GM18951 (cell line): Measurements from ENCODE around the gene PANK2.

Experiments
- POLR2A ChIP-seq: IDR thresholded peaks from 4 replicates; pipeline ENCODE4 v1.6.1; 2011; ENCODE audit warnings: mild to moderate bottlenecking; ENCODE audit not compliant: insufficient read length, insufficient read depth; ENCODE audit errors: extremely low read depth
- in situ Hi-C: fragments of 300-500 bp; cut with MboI; formaldehyde crosslinking; loops from one replicate; pipeline ENCODE4 v1.12.0; 2022; ENCODE audit warnings: low sequenced_read_pairs, mixed read lengths, inconsistent platforms; ENCODE audit not compliant: unreplicated experiment

PANK2 gene

GRCh38 chr20:3919352-3919751, 30.2 kb downstream of the PANK2 start:
- TF ChIP-seq POLR2A, result no peak
- in situ Hi-C loops, result no loop called here

DNA sequence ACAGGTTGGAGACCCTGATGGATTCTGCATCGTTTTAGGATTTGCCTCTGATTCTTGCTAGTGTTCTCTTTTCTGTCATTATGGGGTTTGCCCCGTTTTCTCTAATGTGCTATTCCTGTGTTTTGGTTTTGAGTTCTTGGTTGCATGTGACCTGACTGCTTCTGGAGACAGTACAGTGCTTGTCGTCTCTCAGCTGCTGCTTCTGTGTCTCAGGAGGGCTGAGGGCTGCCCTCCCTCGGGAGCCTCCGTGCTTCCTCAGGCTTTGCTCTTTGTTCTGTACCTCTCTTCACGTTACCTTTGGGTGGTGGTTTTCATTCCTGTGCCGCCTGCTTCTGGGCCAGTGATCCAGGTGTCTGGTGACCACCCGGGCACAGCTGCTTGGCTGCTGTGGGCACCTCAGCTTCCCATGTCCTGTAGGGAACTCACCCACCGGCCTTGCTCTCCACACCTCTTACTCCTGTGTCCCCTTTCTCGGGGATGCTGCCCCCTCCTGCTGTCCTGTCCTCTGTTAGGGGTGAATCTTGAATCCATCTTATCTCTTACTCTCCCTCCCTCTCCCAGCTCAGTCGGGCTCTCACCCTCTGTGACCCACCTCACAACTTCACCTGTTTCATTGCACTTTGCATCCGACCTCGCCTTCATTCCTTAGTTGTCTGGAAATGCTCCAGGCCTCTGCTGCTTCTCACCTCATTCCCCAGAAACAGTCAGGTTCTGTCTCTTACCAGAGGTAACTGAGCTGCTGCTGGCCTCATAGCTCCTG, 33.2 kb downstream of the PANK2 start:
- no peak for TF ChIP-seq POLR2A
- in situ Hi-C loops, result no loop called here

- TF ChIP-seq POLR2A, result no peak
- in situ Hi-C loops, result no loop called here
Measured at GRCh38 chr20:3922983-3923339, 33.8 kb downstream of the PANK2 start.

DNA sequence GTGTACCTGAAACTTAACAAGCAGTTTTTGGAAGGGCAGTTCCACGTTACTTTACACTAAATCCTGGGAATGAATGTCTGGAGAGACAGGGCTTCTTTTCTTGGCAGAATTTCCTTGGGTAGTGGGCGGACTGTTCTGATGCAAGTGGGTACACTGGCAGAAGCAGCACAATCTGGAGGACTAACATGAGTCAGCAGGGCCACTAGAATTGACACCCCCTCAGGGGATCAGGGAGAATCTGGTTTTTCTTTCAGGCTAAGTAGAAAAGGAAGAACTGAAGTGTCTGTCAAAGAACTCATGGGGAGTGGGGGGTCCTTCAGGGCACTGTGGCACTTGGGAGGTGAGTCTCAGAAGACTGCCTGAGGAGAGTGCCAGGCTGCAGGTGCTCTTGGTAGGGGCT, 34.6 kb downstream of the PANK2 start:
- in situ Hi-C loops, result no loop called here
- TF ChIP-seq POLR2A, result no peak

GRCh38 chr20:3924304-3925112, 35.3 kb downstream of the PANK2 start:
- no peak for TF ChIP-seq POLR2A
- in situ Hi-C loops, result no loop called here

GRCh38 chr20:3925113-3925695, 36.0 kb downstream of the PANK2 start:
- in situ Hi-C loops, result no loop called here
- TF ChIP-seq POLR2A, result no peak

DNA sequence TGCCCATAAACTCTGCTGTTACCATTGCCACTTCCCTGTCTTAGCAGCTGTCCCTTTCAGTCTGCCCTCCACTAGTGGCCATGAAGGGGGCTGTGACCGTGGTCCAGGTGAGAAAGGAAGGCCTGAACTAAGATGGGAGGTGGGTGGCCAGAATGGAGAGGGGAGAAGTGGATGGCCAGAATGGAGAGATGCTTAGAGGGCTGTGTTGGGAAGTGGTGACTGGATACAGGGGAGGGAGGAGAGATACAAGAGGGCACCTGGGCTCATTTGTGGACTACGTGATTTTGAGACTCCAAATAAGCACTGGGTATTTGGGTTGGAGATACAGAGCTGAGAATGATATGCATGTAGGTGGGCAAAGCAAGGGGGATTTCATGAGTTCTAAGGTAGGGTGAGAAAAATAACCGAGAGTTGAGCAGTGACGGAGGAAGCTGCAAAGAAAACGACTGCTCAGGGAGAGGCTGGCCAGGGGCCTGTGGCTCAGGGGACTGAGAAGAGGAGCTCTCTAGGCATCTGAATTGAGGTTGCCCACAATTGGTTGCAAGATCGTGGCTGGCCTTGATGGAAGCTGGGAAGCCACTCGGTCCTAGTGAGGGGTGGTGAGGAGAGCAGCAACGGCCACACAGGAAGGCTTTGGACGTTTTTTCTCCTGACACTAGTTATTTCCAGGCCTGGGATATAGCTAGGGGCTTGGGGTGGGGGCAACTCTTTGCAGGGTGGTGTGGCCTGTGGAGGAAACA, 36.9 kb downstream of the PANK2 start:
- in situ Hi-C loops, result no loop called here

GRCh38 chr20:3927486-3928291, 38.5 kb downstream of the PANK2 start:
- in situ Hi-C loops, result no loop called here
- peak; percentile 26 for TF ChIP-seq POLR2A

More for the DNA sequence above, 36.9 kb downstream of the PANK2 start:
- TF ChIP-seq POLR2A, result no peak

GRCh38 chr20:3929713-3930060, 40.5 kb downstream of the PANK2 start:
- in situ Hi-C loops, result no loop called here
- TF ChIP-seq POLR2A, result no peak

DNA sequence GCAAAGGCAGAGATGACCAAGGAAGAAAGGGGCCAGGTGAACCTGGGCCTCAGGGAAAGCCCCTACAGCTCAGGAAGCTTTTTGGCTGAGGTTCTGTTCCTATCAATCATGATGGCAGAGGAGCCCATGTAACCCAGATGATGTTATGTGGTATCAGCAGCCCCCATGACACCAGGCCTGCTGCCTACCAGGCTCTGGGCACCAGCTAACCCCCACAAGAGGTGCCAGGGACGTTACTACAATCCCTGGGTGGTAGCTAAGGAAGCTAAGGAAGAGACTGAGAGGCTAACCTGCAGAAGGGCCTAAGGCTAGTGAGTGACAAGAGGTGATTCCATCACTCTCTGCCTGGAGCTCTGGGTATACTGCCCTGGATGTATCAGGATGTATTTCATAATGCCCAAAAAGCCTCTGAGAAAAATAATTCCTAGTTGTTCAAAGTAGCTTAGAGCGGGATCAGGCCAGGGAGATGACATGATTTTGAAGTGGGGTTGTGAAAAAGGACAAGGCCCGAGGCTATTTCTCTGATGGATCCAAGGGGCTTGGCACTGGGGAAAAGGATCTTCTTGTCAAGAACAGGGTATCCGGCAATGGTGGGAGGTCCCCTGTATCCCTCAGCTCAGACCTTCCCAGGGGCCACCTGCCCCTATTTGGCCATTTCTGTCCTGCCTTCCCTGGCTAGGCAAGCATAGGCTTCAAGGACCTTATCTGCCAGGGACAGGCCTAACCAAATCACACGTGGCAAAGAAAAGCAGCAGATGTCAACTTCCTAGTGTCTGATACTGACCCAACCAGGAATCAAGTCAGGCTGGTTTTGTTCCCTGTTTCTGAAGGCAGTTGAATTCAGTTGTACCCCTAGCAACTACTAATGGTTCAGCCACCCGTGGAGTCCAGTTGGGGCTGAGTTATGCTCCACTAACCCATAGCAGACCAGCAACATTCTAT, 41.3 kb downstream of the PANK2 start:
- in situ Hi-C loops, result no loop called here
- TF ChIP-seq POLR2A, result peak; percentile 35

- TF ChIP-seq POLR2A, result no peak
- in situ Hi-C loops, result no loop called here
Measured at GRCh38 chr20:3931664-3932063, 42.5 kb downstream of the PANK2 start.

GRCh38 chr20:3932277-3932676, 43.1 kb downstream of the PANK2 start:
- in situ Hi-C loops, result no loop called here
- no peak for TF ChIP-seq POLR2A

- TF ChIP-seq POLR2A, result no peak
- in situ Hi-C loops, result no loop called here
Measured at GRCh38 chr20:3932681-3933080, 43.5 kb downstream of the PANK2 start.
